GM19099 (cell line): ENCODE results near the gene EML1.

Source experiments
- POLR2A ChIP-seq: IDR thresholded peaks from 3 replicates; pipeline ENCODE4 v1.6.1; 2011; ENCODE audit warnings: low read depth; ENCODE audit not compliant: insufficient read length; ENCODE audit errors: extremely low read depth

Gene EML1

GRCh38 chr14:99768381-99768780 is 24.8 kb upstream of the EML1 start:
- TF ChIP-seq POLR2A, result no peak

DNA sequence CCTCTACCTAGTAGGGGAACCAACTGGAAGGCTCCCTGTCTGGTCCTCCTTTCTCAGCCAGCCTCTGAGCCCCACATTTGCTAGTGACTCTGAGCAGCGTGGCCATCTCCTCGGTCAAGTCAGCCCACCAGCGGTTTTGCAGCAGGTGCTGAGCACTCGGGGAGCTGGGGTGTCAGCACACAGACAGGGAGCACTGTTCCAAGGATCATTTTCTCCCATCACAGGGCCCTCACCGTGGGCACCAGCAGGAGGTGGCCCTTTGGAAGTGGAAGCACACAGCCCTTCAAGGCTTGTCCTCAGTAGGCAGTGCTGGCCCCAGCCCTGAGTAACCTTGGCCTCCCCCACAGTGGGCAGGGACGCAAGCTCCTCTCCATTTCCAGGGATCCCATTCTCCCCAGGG is 24.1 kb upstream of the EML1 start:
- TF ChIP-seq POLR2A, result no peak

DNA sequence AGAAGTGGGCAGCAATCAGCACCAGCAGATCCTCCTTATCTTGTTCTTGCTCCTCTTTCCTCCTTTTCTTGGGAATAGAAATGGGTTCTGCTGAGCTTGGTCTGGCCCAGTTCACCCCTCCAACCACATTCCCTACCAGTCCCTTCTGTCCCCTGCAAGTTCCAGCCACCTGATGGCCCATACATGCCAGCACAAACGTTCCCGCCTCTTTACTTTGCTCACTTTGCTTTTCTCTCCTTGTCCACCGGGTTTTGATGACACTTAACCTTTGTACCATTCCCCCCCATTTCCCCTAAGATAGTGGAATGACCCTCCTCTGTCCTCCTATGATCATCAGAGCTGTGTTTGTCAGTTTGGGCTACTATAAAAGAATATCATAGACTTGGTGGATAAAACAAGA is 23.4 kb upstream of the EML1 start:
- no peak for TF ChIP-seq POLR2A

DNA sequence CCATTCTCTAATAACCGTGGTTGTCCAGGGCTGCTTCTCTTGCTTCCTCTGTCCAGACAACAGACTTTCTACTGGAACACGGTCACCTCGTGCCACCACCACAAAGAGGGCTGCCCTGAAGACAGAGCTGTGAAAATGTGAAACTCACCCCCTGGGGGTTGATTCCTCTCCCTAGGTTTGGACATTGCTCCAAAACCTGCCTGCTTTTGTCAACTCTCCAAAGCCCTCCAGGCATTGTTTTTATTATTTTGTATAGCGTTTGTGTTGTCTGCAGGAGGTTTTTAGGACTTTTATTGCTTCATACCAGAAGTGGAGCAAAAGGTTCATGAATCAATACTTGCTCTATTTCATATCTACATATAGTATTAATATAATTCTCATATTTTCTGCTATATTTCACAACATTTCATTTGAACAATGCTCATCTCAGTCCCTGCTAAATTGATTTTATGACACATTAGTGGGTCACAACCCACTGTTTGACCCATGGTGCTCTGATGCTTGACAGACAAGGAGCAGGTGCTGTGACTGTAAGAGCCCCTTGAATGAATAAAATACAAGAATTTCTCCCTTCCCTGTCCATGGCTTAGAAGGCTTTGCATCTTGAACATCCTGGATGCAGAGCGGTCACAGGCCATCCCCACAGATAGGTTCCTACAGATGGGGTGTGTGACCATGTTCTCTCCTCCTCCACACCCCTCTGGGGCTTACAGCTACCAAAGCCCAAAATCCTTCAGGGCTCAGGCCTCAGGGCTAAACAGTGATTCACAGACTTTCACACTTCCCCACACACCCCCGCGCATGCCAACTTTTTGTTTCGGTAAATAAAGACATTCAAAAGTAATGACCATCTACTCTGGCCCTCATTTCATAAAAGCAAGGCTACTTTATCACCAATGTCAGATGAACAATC is 20.6 kb upstream of the EML1 start:
- no peak for TF ChIP-seq POLR2A

GRCh38 chr14:99773521-99774497 is 19.4 kb upstream of the EML1 start:
- no peak for TF ChIP-seq POLR2A

DNA sequence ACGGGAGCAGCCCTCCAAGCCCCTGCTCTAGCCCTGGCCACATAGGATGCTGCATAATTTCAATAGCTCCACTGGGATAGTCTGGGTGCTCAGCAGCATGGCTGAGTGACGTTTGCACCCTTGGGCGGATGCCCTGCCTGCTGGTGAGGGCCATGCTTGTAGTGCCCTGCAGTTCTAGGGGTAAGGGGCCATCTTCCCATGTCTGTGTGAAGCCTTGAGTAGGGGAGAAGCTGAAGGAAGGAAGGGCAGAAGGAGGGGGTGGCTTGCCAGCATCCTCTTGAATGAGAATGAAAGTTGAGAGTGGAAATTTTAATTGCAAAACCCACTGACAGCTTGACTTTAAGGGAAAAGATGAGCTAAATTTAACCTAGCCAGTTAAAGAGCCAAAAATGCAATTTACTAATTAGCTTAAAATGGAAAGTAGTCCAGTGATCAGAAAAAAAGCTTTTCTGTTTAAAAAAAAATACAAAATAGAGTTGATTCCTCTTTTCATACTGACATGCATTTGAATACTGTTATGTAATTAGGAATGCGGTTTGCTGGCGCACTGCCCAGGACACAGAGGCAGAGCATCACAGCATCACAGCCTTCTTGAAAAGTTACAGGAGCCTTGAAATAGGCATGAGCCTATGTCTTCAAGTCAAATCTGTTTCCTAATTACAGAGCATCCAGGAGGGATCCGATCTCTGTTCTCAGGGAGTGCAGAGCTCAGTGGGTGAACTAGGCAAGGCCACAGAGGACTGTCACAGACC is 18.5 kb upstream of the EML1 start:
- no peak for TF ChIP-seq POLR2A

DNA sequence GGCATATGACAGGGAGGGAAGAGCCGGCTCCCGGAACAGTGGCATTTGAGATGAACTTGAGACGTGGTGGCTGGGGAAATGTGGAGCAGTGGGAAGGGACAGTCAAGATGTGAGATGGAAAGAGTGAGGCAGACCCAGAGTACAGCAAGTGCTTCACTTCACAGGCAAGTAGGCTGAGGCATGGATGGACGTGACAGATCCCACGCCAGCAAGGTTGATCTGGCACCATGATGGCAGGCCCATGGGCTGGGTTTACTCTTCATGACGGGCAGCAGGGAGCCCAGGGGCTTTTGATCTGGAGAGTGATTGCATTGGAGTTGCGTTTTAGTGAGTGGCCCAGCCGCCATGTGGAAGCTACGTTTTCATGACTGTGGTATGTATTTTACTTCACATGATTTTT is 17.9 kb upstream of the EML1 start:
- TF ChIP-seq POLR2A, result no peak

- TF ChIP-seq POLR2A, result no peak
These were observed 15.3 kb upstream of the EML1 start for GRCh38 chr14:99777951-99778350.

- TF ChIP-seq POLR2A, result no peak
These were observed 13.5 kb upstream of the EML1 start for GRCh38 chr14:99779751-99780150.

DNA sequence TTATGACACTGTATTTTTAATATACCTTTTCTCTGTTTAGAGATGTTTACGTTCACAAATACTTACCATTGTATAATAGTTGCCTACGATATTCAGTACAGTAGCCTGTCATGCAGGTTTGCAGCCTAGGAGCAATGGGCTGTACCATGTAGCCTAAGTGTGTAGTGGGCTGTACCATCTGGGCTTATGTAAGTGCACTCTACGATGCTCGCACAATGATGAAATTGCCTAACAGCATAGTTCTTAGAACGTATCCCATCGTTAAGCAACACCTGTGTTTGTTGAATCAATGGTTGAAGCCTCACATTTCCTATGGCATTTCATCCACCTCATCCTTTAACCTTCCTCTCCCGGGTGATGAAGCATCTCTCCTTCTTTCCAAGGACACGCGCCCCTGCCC is 12.5 kb upstream of the EML1 start:
- no peak for TF ChIP-seq POLR2A

DNA sequence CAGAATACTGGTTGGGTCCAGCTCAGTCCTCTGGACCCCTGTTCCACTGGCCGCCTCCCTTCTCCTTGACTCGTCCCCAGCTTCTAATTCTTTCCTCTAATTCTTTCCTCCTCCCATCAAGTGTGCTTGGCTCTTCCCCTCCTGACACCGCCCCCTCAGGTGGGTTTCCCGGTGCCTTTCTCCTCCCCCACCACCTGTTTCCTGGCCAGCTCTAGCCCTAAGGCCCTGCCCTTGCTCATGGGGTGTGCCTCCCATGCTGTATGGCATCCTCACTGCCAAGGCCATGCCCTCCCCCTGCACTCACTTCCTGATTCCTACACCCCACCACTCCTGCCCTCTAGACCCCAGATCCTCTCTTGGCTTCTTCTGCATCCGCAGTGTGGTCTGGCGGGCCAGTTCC is 12.1 kb upstream of the EML1 start:
- no peak for TF ChIP-seq POLR2A

GRCh38 chr14:99781853-99782610 is 11.2 kb upstream of the EML1 start:
- TF ChIP-seq POLR2A, result no peak

DNA sequence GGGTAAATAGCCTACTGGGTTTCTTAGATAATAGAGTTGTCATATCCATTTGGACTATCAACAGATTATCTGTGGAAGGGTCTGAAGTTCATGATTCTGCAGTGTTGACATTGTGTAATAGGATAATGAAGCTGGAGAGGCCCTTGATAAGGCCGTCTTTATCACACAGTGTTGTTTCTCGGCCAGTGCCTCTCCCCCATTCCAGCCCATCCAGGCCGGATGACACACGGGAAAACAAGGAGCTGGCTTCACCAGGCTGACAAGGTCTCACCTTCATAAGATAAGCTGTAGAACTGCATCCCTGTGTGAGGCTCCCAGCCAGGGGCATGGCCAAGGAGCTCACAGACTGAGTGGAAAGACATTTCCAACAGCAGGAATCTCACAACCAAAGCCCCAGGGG is 8.7 kb upstream of the EML1 start:
- TF ChIP-seq POLR2A, result no peak

- no peak for TF ChIP-seq POLR2A
These were observed 7.8 kb upstream of the EML1 start for GRCh38 chr14:99785426-99785825.
